ENCODE measurements around the gene UGT3A2.

The UGT3A2 gene

DNA sequence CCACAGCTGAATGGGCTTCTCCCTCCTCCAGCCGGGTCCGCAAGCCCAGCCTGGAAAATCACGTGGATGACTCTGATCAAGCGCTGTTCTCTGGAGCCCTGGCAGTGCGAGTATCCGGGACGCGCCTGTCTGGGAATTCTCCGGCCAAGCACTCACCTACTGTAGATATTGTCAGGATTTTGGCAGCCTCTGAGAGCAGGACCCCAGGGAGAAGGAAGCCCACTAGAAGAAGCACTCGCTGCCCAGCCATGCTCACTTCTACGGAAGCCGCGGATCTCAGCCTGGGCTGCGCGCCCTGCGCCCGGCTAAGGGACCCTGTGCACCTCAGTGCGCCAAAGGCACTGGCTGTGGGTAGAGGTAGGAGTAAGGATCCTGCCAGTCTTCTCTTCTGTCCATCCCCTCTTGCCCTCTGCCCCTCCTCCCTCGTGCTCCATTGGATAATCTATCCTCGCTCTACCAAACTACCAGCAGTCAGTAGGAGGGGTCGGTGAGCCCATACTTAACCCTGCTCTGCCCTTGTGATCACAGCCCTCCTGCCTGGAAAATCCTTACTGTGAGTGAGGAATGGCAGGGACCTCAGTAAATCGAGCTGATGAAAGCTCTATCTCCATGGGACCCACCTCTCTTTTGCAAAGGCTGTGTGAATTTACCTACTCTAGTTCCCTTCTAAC is at the start of gene UGT3A2:
UGT3A2 (minus strand) TSS at position 343 of the 671 bp plus-strand sequence; CDS start at position 250, 93 bp downstream.
- no peak for DNase-seq (ENCODE audit: low read depth)
- no peak within 1 kb of the TSS for H3K4me3 ChIP-seq (ENCODE audit: low read depth, low read length)
- TF ChIP-seq, protein P1, sequence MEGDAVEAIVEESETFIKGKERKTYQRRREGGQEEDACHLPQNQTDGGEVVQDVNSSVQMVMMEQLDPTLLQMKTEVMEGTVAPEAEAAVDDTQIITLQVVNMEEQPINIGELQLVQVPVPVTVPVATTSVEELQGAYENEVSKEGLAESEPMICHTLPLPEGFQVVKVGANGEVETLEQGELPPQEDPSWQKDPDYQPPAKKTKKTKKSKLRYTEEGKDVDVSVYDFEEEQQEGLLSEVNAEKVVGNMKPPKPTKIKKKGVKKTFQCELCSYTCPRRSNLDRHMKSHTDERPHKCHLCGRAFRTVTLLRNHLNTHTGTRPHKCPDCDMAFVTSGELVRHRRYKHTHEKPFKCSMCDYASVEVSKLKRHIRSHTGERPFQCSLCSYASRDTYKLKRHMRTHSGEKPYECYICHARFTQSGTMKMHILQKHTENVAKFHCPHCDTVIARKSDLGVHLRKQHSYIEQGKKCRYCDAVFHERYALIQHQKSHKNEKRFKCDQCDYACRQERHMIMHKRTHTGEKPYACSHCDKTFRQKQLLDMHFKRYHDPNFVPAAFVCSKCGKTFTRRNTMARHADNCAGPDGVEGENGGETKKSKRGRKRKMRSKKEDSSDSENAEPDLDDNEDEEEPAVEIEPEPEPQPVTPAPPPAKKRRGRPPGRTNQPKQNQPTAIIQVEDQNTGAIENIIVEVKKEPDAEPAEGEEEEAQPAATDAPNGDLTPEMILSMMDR (IDR thresholded peaks at IDR 0.05; ENCODE audit: low read depth, low read length, missing control alignments), result no peak
- in situ Hi-C loops (cut with HindIII; ENCODE audit: low sequenced_read_pairs), result no loop called here

DNA sequence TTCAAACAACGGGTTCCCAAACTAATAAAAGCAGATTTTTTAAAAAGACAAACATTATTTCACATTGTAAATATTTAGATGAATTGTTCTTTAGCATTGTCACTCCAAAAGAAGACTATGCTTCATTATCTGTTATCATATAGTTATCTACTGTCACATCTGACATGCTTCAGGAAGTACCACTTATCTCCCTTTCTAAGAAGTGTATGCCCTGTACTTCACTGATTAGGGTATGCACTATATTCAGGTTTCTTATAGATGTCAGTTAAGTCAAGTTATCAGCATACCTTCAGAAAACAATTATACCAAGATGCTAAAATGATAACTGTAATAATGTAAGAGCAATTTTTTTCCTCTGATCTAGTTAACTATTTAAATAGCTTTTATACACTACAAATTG is 44.6 kb upstream of the UGT3A2 start:
- H3K4me3 ChIP-seq (ENCODE audit: low read depth, low read length), result no peak overlapping the region
- TF ChIP-seq, protein P1 (IDR thresholded peaks at IDR 0.05; ENCODE audit: low read depth, low read length, missing control alignments), result no peak
- in situ Hi-C loops (cut with HindIII; ENCODE audit: low sequenced_read_pairs), result no loop called here
- DNase-seq (ENCODE audit: low read depth), result no peak

GRCh38 chr5:36108758-36109460 is 42.2 kb upstream of the UGT3A2 start:
- DNase-seq (ENCODE audit: low read depth), result no peak
- in situ Hi-C loops (cut with HindIII; ENCODE audit: low sequenced_read_pairs), result no loop called here
- no peak overlapping the region for H3K4me3 ChIP-seq (ENCODE audit: low read depth, low read length)
- TF ChIP-seq, protein P1 (IDR thresholded peaks at IDR 0.05; ENCODE audit: low read depth, low read length, missing control alignments), result no peak

GRCh38 chr5:36105819-36106218 is 39.1 kb upstream of the UGT3A2 start:
- DNase-seq (ENCODE audit: low read depth), result no peak
- no peak overlapping the region for H3K4me3 ChIP-seq (ENCODE audit: low read depth, low read length)
- in situ Hi-C loops (cut with HindIII; ENCODE audit: low sequenced_read_pairs), result no loop called here
- TF ChIP-seq, protein P1 (IDR thresholded peaks at IDR 0.05; ENCODE audit: low read depth, low read length, missing control alignments), result no peak

DNA sequence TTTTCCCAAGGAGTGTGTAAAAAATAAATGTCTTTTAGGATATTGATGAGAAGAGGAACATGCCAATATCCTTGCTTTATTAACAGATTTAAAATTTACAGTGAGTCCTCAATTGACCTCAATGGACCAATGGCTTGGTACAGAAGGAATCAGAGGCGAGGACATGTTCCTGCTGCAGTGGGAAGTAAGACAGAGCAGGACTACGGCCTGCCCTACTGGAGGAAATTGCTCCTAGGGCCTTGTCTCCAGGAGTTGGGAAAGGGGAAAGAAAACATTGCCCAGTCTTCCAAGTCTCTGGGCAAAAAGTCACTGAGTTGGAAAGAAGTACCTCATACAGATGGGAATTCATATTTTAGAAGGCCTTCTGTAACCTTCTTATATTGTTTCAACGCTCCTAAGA is 33.1 kb upstream of the UGT3A2 start:
- TF ChIP-seq, protein P1 (IDR thresholded peaks at IDR 0.05; ENCODE audit: low read depth, low read length, missing control alignments), result no peak
- in situ Hi-C loops (cut with HindIII; ENCODE audit: low sequenced_read_pairs), result no loop called here
- DNase-seq (ENCODE audit: low read depth), result no peak
- no peak overlapping the region for H3K4me3 ChIP-seq (ENCODE audit: low read depth, low read length)

GRCh38 chr5:36096486-36096885 is 29.8 kb upstream of the UGT3A2 start:
- in situ Hi-C loops (cut with HindIII; ENCODE audit: low sequenced_read_pairs), result no loop called here
- TF ChIP-seq, protein P1 (IDR thresholded peaks at IDR 0.05; ENCODE audit: low read depth, low read length, missing control alignments), result no peak
- no peak for DNase-seq (ENCODE audit: low read depth)
- H3K4me3 ChIP-seq (ENCODE audit: low read depth, low read length), result no peak overlapping the region
